ENCODE results near the gene OR13C5.

Gene OR13C5

DNA sequence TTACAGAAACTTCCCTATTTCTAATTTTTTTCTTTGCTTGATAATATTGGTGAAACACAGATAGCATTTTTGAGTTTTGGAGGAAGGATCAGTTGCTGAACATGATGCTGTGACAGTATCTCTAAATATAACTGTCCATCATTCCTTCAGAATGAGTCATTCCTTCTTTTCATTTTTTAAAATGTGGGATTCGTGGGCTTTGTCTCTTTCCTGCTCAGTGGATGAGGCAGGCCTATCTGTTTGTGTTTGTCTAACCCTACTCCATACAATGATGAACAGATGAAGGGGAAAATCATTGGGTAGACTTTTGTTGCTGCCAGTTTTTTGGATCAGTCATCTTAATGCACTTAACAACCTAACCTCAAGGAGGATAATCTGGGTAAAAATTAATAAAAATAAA is 46.0 kb downstream of the OR13C5 start:
- peak; percentile 36 to 44 for DNase-seq (ENCODE audit: low read depth in 2 of 2)

Data from fibroblast of skin of left quadriceps (primary cell).